DMS153 treated with DMSO at 0.1 percent for 48 hours (cell line): ENCODE data around the gene CRHBP.
A peak's percentile ranks its signal among the peaks of the same experiment; 100 is the strongest.

ENCODE experiments used
- DNase-seq: peaks from one replicate; lab custom pipeline; 2025; ENCODE audit not compliant: unreplicated experiment; lab: John Stamatoyannopoulos, UW

Gene CRHBP

DNA sequence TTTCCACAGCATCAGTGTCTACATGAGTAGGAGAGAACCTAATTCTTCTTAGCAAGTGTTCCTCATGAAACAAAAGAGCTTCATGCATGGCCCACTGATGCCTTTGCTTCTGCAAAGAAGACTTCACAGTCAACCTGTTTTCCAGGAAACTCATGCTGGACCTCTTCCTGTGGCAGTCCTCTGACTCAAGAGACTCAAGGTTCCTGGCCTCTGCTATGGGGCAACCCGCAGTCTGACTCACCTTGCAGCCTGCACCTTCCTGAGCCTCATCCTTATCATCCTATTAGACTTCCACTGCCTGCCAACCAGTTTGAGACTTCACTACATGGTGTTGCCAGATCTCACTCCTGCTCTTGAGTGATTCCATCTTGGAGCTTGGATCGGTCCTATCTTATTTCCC lies 59.8 kb downstream of the CRHBP start:
- no peak for DNase-seq

DNA sequence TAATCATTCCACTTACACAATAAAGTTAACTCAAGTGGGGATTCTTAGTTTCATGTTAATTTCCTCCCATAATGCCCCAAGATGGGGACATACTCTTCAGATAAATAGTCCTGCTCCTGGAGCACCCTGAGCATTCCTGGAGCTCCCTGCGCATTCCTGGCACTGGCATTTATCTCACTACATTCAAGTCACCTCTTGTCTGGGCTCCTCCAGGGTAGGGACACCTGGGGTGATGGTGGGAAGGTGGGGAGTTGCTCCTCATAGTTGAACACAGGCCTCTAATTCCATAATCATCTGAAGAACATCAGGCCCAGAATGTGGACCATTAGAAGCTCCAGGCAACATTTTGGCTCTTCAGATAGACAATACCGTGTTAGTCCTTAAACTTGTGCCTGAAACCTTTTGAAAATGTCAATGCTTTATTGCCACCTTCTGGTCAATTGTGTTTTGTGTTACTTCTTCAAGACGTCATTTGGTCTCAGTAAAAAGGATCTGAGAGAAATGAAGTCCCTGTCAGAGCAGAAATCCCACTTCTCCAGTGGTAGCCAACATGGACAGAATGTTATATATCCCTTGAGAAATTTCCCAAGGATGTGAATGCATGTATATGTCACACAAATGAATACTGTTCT lies 63.2 kb downstream of the CRHBP start:
- peak; percentile 1 for DNase-seq

GRCh38 chr5:77016962-77017361 lies 64.1 kb downstream of the CRHBP start:
- DNase-seq = no peak

GRCh38 chr5:77017668-77018067 lies 64.8 kb downstream of the CRHBP start:
- no peak for DNase-seq
